Activated naive CD8-positive, alpha-beta T cell treated with anti-CD3 and anti-CD28 coated beads, Interleukin-2, amount 50 U/mL, for 16 hours (primary cell): ENCODE results near the gene BCAS1.

Experiments
- DNase-seq: peaks from one replicate; pipeline ENCODE4 v3.0.0-alpha.2; 2020; ENCODE audit warnings: low read depth, low spot score

Gene BCAS1, protein sequence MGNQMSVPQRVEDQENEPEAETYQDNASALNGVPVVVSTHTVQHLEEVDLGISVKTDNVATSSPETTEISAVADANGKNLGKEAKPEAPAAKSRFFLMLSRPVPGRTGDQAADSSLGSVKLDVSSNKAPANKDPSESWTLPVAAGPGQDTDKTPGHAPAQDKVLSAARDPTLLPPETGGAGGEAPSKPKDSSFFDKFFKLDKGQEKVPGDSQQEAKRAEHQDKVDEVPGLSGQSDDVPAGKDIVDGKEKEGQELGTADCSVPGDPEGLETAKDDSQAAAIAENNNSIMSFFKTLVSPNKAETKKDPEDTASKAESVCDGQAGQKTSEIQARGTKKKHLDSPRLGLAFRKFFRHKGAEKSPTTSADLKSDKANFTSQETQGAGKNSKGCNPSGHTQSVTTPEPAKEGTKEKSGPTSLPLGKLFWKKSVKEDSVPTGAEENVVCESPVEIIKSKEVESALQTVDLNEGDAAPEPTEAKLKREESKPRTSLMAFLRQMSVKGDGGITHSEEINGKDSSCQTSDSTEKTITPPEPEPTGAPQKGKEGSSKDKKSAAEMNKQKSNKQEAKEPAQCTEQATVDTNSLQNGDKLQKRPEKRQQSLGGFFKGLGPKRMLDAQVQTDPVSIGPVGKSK

DNA sequence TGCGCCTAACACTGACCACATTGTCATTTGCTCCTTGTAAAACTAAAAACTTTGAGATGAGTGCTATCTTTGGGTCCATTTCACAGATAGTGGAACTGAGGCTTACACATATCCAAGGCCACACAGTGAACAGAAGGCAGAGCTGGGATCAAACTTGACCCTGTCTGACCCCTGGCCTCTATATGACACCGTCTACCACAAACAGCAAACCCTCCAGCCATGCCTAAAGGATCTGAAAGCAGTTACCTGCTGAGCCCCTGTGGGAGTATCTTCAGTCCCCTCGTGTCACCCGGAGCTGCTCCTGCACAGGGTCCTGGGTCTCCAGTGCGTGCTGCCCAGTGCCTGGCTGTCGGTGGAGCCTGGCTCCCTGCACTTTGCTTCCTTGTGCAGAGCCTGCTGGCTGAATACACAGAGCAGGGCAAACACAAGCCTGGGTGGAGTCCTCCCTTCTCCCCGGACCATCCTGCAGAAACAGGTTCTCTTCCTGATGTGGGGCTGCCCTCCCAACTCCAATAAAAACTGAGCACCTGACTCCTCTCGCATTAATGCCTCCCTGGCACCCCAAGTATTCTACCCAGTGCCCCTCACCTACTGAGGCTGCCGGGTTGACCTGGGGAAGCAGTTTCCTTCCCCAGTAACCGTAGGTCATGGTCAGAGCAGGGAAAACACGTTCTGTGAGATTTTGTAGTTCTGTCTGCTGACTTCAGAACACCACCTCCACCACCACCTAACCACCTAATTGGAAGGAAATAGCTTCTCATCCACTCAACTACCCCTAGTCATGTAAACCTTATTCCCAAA, at the start of gene BCAS1:
TSS of gene BCAS1 (minus strand) at position 408 of the 801 bp plus-strand sequence. CDS start 11,876 bp downstream, outside the sequence.
- no peak for DNase-seq

DNA sequence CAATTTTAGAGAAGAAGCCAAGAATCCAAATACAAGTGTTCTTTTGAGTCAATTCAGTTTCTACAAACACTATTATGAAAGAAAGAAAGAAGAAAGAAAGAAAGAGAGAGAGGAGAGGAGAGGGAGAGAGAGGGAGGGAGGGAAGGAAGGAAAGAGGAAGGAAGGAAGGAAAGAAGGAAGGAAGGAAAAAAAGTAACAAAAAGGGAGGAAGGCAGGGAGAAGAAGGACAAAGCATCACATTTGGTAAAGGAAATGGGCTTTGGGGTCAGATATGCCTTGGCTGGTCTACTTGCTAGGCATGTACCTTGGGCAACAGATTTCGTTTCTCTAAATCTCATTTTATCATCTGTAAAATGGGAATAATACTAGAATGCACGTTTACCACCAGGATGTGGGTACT, 49.4 kb upstream of the BCAS1 start:
- no peak for DNase-seq

DNA sequence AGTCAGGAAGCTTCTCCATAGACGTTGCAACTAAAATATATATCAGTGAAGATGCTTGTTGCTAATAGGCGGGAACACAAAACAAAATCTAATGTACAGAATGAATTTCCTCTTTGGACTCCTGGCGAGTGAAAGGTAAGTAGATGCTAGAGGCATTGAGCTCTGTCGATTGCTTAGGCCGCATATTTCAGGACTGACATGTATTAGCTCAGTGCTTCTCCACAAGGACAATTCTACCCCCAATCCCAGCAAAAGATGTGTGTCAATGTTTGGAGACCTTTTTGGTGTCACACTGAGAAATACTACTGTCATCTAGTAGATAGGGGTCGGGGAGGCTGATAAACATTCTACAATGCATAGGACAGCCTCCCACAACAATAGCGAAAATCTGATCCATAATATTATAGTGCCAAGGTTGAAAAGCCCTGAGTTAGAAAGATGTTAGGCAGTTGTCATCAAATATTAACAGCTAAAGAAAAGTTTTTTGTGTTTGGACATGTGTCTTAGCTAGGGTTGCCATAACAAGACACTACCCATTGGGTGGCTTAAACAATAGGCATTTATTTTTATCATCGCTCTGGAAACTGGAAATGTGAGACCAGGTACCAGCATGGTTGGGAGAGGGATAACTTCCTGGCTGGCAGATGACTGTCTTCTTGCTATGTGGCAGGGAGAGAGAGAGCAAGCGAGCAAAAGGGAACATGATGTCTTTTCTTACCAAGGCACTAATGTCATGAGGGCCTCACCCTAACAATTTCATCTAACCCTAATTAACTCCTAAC, 48.0 kb upstream of the BCAS1 start:
- no peak for DNase-seq

DNA sequence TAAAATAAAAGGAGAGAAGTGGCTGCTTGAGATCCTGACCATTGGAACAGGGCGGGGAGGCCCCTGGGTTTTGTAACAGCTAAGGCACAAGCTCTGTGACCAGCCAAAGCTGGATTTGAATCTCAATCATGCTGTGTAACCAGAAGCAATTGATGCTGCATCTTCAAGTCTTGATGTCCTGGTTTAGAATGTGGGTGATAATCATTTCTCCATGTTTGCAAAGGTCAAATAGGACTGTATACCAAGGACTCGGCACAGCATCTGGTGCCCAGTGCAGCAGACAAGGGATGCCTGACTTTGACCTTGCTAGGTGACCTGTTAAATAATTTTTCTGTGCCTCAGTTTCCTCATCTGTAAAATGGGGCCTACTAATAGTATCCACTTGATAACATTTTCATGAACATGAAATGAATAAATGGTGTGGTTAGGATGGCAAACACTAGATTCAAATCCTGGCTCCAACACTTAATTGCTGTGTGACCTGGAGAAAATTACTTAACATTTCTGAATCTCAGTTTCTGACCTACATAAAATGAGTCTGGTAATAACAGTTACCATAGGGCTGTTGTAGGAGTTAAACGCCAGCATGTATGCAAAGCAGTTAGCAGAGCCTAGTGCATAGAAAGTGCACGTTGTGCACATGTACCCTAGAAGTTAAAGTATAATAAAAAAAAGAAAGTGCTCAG, 46.3 kb upstream of the BCAS1 start:
- no peak for DNase-seq

DNA sequence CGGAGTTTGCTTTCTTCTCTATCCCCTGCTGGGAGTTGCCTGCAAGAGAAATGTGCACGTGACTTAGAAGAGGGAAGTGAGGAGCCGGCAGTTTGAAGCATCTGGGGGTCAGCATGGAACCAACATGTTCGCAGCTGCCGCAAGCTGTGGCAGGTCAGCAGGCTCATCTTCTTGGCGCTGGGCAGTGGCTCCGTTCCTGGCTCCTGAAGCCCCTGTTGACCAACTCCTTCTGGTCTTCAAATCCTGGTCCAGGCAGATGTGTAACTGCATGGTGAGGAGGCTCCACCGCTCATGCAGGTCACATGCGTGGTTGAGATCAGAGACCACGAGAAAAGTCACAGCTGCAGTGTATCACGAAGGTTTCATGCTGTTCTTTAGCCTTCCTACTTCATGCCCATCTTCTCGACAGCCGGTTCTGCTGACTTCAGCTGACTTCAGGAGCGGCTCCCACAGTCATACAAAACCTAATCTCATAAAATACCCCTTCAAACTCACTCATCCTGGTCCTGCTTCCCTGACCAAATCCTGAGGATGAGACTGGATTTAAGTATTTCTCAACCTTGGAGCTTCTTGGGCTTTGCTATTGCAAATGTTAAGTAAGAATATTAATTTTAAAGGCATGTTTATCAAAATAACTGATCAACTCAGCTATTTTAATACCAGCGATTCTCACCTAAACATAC, 44.9 kb upstream of the BCAS1 start:
- DNase-seq, result no peak

DNA sequence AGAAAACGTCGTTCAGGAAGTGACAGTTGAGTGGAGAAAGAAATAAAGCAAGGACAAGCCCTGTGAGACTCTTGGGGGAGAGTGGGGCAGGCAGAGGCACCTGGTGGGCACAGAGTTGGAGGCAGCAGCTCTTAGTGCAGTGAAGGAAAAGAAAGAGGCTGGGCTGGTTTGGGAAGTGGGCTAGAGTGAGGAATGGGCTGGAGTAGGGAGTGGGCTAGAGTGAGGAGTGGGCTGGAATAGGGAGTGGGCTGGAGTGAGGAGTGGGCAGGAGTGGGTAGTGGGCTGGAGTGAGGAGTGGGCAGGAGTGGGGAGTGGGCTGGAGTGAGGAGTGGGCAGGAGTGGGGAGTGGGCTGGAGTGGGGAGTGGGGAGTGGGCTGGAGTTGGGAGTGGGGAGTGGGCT, 43.7 kb upstream of the BCAS1 start:
- no peak for DNase-seq

DNA sequence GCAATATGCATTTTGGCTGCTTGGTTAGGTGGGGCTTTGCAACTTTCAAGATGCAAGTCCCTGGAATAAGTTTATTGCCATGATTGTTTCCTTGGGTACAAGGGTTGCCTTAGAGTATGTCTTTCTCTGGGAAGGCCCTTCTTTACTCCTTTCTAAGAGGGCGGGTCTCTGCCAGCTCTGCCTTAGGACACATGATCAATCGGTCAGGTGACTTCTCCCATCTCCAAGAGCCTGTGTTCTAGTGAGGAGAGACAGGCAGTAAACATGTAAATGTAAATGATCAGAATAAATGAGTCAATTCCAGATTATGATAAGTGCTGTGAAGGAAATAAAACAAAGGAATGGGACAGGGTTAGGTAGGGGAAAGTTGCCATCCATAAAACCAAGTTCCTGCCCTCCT, 43.2 kb upstream of the BCAS1 start:
- DNase-seq, result no peak

DNA sequence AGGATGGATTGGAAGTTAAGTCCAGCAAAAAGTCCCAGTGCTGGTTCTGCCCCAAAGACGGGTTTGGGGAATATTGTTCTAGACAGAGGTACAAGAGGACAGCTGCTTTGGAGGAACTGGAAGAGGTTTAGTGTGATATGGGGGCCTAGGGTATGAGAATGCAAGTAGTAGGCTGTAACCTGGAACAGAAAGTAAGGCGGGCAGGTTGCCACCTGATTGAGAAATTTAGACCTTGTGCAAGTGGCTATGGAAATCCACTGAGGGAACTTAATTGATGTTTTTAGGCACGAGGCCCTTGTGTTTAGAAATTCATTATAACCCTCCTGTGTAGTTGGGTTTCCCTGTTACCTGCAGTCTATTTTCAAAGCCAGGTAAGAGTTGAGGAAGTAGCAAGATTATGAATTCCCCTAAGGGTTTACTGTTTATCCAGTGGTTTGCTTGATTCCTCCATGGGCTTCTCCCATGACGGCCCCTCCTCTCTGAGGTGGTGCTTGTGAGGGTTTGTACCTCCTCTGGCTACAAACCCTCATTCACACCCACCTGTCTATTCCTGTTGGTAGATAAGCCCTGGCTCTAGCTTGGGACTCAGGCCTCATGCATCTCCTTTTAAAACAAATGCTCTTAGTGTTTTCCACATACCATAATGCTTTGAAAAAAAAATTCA, 42.0 kb upstream of the BCAS1 start:
- DNase-seq, result no peak

DNA sequence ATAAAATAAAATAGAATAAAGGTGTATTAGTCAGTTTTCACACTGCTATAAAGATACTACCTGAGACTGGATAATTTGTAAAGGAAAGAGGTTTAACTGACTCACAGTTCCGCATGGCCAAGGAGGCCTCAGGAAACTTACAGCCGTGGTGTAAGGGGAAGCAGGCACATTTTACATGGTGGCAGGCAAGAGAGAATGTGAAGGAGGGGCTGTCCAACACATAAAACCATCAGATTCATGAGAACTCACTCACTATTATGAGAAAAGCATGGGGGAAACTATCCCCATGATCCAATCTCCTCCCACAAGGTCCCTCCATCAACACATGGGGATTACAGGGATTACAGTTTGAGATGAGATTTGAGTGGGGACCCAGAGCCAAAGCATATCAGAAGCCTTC, 41.1 kb upstream of the BCAS1 start:
- DNase-seq, result no peak

DNA sequence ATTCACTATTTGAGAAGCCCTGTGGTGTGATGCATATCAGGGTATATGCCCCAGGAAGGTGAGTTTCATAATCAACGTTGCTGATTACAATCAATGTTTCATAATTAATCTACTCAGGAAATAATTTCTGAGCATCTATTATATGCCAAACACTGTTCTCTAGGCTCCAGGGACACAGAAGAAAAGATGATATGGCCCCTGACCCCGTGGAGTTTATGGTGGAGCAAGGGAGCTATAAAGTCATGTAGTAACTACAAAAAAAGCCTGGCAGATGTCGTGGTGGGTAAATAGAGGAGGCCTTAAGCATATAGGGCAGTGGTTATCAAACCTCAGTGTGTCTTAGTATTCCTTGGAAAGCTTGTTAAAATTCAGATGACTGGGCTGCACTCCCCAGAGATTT, 40.1 kb upstream of the BCAS1 start:
- no peak for DNase-seq

DNA sequence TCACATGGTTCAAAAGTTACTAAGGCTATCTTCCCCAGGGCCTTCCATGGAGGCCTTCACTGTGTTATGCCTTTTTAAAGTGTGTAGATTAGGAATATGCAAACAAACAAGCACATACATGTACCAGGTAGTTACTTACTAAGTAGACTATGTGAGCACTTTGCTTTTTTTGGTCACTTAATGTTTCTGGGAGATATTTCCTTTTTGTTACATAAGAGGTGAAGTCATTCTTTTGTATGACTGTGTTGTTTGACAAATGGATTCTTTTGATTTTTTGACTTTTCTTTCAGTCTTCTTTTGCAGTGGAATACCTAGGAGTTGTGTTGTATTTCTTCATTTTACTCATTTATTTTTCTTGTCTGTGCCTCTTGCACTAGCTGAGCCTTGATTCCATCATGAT, 39.6 kb upstream of the BCAS1 start:
- DNase-seq, result no peak

DNA sequence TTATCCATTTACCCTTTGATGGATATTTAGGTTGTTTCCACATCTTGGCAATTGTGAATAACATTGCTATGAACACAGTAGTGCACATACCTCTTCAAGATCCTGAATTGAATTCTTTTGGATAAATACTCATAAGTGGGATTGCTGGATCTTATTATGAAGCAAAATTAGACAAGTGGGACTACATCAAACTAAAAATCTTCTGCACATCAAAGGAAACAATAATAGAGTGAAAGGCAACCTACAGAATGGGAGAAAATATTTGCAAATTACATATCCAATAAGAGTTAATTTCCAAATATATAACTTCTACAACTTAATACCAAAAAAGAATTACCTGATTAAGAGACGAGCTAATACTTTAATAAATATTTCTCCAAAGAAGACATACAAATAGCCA, 38.4 kb upstream of the BCAS1 start:
- DNase-seq, result no peak

DNA sequence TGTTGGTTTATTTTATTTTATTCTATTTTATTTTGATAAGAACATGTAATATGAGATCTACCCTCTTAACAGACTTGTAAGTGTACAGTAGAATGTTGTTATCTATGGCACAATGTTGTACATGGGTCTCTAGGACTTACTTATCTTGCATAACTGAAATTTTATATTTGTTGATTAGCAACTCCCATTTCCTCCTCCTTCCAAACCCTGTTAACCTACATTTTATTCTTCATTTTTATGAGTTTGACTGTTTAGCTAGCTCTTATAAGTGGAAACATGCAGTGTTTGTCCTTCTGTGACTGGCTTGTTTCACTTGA, 37.9 kb upstream of the BCAS1 start:
- no peak for DNase-seq

DNA sequence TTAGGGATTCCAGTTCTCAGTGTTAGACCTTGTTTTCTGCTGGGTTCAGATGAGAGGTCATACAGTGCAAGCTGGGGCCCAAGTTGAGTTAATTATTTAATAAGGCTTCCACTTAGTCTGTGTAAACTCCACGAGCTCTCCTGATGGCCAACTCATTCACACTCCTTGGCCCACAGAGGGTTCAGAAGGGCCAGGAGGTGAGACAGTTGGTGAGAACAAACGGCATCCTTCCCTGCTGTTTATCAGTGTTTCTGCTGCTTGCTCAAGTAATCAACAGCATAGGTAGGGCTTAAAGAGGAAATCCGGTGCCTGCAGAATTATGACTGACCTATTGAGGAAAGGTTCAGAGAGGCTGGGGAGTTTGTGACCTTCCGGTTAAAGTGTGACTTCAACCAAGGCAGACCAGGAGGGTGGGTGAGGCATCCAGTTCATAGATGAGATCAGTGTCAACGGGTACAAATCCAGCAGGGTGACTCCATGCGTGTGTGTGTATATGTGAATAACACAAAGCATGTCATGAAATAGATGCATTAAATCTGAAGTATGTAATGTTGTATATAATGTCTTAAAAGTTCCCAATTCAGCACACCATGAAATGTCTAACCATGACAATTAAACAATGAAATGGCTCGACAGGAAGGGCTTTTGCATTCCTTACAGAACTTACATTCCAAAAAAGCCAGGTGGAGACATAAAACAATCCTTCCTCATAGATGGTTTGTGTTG, 37.4 kb upstream of the BCAS1 start:
- DNase-seq, result no peak

DNA sequence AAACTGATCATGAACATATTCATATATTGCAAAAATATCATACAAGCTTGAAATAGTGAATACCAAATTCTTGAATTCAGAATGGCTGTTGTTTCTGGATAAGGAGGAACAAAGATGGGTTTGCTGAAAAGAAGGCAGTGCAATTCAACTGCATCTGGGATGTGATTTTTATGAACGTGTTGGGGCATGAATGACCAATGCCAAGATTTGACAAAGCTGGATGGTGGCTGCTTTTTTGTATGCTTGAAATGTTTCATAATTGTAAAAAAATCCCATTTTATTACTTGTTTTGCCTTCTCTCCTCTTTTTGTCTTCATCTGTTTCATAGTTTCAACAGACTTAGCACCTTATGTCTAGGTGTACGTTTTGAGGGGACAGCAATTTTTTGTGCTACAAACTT, 36.8 kb upstream of the BCAS1 start:
- no peak for DNase-seq

DNA sequence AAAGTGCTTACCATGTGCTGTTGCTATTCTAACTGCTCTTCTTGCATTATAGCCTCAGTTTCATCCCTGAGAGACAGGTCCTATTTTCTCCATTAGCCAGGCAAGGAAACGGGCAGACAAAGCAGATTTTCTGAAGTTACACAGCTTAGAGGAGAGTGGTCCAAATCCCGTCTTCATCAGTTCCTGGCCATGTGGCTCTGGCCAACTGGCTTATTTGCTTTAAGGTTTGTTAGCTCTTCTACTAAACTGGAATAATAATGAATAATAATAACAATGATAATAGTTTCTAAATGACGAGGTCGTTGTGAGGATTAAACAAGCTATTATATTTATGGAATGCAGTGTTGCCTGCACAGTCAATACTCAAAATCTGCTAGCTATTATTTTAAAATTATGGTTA, 35.8 kb upstream of the BCAS1 start:
- no peak for DNase-seq

DNA sequence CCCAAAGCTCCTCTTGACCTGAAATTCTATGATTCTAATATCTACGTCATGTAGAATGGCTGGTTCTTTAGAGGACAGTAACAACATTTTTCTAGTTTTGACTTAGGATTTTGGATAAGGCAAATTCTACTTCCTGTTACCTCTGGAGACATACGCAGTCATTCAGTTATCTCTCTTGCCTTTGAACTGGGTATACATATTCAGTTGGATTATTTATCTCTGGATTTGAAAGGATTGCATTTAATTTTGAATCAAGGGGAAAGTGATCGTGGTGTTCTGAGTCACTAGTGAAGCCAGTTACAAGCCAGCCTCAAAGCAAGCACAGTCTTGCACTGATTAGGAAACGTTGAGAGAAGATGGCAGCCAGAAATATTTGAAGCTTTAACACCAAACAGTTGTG, 35.3 kb upstream of the BCAS1 start:
- DNase-seq, result no peak

DNA sequence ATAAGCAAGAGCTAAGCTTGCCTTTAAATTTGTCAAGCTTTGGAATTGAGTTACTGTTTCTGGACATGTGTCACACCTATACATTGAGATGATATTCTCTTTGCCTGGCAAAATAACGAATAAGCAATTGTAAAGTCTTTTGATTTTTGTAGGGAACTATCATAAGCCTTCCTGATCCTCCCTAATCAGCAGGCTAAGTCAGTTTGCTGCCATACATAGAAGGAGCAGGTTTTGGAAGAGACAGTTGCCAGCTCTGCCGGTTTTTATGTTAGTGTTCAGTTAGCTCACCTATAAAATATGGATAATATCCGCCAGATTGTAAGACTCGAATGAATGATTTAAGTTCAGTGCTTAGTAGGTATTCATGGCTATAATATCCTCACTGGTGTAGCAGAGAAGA, 34.4 kb upstream of the BCAS1 start:
- DNase-seq, result no peak

DNA sequence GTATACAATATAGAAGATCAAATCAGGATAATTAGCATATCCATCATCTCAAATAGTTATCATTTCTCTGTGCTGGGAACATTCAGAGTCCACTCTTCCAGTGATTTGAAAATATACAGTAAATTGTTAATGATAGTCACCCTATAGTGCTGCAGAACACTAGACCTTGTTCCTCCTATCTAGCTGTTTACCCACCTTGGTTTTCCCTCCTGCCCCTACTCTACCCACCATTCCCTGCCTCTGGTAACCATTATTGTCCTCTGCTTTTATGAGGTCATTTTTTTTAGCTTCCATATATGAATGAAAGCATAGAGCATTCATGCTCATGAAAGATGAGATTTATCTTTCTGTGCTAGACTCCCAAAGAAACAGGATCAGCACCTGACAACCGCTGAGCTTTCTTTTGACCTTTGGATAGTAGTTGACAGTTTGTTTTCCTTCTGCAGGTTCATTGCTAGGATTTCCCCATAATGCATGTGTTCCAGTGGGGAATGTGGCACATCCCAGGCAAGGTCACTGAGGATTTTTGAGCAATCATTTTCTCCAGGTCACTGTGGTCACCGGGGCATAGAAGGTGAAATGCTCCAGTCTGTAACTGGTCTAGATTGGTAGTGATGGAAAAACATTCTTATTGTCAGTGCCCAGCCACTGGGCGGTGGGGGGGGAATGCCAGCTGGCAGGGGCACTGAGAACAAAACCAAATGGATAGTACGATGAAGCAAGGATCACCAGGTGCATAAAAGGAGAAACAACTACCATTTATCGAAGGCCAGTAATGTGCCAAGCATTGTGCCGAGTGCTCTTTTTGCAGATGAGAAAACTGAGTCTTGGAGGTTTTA, 33.6 kb upstream of the BCAS1 start:
- DNase-seq, result no peak
